ENCODE data around the gene PDE6B.
"Not testable (repeated sequence)": the region's sequence is repeated elsewhere in the genome, so short reads cannot be mapped to it uniquely, and the experiment has no call there.

Gene PDE6B

GRCh38 chr4:687048-687970, 61.9 kb downstream of the PDE6B start:
- no peak for DNase-seq

DNA sequence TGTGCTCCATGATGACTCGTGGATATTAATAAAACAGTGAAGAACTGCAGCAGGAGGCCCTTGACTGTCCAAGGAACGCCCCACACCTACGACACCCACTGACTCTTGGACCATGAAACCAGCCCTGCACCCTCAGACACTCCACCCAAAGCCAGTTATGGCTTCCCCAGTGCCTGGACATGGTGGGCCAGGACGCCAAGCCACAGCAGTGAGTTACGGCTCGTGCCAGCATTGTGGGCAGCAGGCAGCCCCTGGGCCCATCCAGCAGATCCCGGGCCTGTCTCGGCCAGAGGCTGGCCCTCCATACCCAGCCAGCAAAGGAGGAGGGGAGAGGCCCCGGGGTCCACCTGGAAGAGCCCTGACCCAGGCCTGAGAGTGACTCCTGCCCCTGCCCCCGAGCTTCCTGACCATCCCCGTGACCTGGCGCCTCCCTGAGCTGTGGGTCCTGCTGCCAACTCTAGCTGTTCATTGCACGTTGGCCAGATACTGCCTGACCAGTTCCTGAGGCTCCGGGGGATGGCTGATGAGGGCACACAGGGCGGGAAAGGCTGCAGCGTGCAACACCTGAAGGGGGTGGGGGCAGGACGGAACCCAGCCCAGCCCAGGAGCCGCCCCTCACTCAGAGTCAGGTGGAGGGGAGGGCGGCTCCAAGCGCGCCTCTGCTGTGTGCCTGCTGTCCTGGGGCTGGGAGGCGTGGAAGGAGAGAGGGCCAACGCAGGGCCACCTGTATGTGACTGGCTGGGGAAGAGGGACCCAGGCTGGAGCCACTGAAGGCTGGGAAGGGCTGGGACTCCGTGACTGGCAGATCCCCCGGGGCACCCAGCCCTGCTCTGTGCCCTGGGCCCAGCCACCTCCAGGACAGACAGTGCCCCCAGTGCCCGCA, 62.8 kb downstream of the PDE6B start:
- DNase-seq, result no peak

DNA sequence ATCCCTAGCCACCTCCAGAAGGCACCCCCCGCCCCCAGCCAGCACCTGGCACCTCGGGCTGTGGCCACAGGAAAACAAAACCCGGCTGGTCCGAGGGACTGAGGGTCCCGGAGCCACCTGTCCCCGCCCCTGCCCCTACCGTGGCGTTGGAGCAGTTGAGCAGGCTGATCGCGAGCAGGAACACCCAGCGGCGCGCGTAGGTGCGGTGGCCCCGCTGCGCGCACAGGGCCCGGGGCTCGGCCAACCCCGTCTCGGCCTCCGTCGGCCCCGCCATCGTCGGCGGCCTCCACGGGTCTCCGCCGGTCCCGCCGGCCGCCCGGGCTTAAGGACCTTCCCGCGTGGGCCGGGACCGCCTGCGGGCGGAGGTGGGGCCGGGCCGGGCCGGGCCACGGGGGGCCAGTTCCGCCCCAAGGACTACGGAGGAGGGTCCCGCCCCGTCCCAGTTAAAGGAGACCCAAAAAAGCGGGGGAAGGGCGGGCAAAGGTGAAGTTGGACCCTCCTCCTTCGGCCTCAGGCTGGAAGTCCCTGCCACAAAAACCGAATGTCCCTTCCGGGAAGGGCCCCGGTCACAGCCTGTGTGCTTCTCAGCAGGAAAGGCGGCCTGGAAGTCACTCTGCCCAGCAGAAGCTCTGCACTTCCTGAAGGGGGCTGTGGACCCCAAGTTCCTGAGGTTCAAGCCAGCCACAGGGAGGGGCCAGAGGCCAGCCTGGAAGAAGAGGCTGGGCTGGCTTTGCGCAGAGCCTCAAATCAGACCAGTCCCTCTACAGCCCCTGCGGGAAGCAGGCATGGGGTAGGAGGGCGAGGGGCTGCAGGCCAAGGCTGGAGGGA, 63.7 kb downstream of the PDE6B start, which contains the start of gene SLC49A3:
Gene SLC49A3 (minus strand): TSS at position 298 of the 828 bp plus-strand sequence. CDS start 24 bp downstream, at position 274.
- DNase-seq, result no peak

DNA sequence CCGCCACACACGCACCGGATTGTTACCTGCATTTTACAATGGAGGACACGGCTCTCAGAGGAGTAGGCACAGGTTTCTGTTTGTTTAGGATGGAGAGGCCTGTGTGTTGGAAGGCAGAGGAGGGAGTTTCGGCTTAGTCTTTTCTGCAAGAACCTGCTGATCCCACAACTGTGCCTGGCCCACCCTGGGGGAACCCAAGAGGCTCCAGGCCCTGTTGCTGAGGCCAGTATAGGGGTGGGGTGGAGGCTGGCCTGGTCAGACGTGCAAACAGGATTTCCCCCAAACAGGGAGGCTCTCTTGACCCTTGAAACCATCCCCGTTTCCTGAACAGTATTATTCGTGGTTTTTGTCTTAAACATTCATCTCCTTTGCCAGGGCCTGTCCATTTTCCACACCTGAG, 64.3 kb downstream of the PDE6B start:
- DNase-seq, result no peak

- no peak for DNase-seq
These were observed 67.6 kb downstream of the PDE6B start for GRCh38 chr4:692771-693554.

- not testable (repeated sequence) for DNase-seq
These were observed 69.1 kb downstream of the PDE6B start for GRCh38 chr4:694341-694940.

DNA sequence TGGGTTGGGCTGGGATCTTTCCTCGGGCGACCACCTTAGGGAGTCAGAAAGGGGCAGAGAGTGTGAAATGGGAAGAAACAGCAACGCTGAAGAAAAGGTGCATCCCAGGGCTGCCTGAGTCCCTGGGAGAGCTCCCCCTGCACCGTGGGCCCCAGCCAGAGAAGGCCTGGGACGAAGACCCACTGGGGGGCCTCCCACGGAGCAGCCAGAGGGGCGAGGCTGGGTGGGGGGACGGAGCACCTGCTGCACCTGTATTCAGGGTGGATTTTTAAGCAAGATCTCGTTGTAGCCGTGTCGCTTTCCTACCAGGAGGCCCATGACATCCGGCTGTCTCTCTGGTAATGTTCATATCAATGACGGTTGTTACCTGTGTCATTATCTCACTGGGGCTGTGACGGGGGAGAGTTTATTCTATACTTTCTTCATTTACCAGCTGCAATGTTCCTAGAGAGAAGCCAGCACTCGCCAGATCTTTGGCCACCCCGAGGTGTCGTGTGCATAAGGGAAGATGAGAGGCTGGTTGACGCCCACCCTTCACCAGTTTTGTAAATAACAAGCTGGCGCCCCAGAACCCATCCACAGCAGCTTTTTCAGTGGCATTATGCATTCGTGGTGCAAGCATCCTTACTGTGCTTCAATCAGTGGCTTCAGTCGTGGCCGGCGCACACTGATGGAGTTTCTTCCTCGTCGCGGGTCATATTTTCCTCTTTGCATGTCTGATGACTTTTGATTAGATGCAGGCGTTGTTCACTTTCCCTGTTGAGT, 74.6 kb downstream of the PDE6B start:
- no peak for DNase-seq

DNA sequence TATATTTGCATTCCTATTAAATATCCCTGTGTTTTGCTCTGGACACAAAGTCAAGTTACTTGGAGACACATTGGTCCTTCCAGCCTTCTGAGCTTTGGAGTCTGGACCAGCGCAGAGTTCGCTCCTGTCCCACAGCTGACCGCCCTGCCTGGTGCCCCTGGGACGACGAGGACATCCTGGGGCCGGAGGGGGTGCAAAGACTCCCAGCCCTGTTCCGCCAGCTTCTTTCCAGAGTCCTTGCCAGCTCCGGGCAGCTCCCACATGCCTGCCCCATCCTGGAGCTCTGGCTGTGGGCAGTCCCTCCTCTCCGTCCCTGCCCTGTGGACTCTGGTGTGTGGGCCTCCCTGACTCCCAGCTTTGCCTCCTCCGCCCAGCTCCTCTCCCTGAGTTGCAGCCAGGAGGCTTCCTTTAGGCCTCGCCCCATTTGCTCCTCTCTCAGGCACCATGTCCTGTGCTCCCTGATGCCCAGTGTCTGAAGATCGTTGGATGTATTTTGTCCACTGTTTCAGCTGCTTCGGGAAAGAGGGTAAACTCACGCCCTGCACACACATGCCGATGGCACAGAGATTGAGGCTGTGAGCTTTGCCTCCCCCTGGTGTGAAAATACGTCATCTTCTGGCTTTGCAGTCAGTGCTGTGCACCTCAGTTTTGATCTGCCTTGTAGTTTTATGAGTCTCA, 75.4 kb downstream of the PDE6B start:
- DNase-seq, result no peak

DNA sequence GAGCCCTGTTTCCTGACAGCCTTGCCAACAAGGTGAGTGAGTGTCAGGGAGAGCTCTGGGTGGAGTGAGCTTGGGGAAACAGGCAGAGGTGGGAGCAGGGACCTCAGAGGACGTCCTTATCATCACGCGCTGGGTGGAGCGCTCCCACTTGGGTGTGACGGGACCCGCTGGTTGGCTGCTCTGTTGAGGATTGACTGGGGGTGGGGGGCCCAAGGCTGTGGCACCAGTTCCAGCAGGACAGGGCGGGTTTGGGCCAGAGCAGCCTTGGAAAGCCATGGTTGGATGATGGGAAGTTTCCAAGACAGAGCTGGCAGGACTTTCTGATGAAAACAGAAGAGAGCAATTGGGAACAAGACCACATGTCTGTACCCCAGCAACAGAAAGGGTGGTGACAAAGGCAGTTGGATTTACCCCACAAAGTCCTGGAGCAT, 77.3 kb downstream of the PDE6B start:
- no peak for DNase-seq

DNA sequence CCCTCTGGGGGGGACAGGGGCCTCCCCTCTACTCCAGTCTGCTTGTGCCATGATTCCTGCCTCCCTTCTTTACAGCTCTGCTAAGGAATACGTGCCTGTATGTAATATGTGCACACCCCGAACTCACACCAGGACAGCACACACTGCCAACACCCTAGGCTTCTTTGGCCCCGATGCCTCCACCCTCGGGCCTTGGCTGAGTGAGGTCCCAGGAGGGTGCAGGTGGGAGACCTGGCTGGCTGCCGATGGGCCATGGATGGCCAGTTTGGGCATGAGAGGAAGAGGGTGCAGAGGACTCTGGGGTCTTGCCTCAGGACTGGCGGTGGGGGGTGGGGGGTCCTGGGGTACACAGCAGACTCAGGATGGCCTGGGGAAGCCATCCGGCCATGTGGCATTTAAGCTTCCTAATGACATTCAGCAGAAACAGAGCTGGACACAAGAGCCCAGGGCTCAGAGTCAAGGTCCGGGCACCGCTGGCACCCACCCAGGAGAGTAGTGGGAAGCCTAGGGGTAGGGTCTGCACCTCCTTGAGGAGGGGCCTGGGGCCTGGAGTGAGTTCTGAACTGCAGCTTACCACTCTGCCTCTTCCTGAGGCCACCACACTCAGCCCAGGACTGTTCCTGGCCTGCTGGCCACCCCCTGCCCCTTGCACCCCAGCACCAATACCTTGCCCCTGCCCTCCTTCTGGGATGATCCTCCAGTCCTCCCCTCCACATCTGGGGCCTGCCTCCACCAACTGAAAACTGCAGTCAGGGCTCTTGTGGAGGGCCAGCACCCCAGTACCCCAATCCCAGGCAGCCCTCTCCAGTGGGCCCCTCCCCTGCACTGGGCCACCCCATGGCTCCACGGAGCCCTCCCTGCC, 78.2 kb downstream of the PDE6B start:
- no peak for DNase-seq

GRCh38 chr4:704198-704891, 79.0 kb downstream of the PDE6B start:
- DNase-seq, result no peak

- no peak for DNase-seq
These were observed 79.6 kb downstream of the PDE6B start for GRCh38 chr4:704971-705277.

GRCh38 chr4:705278-706082, 80.1 kb downstream of the PDE6B start, which contains the start of gene PCGF3:
Gene PCGF3 (plus strand): TSS chr4:705832. CDS start chr4:733681, 27,849 bp downstream.
- DNase-seq, result peak; percentile 98

GRCh38 chr4:706083-706633, 80.8 kb downstream of the PDE6B start:
- not testable (repeated sequence) for DNase-seq

DNA sequence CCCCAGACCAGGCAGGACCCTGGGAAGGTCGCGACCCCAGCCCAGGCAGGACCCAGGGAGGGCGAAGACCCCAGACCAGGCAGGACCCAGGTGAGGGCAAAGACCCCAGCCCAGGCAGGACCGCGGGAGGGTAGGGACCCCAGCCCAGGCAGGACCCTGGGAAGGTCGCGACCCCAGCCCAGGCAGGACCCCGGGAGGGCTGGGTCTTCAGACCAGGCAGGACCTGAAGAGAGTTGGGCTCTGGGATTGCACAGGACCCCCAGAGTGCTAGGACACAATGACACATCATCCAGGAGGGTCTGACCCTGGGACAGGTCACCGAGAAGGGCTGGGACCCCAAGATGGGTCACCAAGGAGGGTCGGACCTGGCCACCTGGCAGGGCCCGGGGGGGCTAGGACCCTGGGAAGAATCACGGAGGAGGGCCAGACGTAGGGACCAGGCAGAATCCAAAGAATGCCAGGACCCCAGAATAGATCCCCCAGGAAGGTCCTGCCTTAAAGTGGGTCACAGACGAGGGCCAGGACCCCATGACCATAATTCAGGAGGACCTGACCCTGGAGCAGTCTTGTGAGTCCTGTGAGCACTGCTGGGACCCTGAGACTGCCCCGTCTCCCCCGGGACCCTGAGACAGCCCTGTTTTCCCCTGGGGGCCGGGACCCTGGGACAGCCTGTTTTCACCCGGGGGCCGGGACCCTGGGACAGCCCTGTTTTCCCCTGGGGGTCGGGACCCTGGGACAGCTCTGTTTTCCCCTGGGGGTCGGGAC, 81.6 kb downstream of the PDE6B start:
- no peak for DNase-seq

GRCh38 chr4:707929-708630, 82.7 kb downstream of the PDE6B start:
- DNase-seq, result no peak

Measured in stimulated activated CD4-positive, alpha-beta T cell treated with anti-CD3 and anti-CD28 coated beads, Interleukin-12 subunit alpha, Interleukin-12 subunit beta, amount 100 ng/mL, for 4 hours (primary cell).